ENCODE results near the gene GJB1.

DNA sequence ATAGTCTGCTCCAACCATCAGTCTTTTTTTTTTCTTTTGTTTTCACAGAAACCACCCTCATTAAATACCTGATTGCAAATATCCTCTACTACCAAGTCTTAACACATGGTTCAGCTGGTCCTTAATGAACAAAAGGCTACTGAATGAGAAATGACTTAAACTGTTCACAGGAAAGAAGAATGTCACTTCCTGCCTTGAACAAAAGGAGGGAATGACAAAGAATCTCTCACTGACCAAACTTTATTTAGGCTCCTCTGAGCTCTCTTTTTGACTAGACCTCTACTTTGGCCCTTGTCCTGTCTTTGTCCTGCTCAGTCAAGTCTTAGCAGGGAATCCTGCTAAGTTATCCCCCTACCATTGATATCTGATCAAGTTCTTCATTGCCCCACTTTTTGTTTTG is 31.8 kb upstream of the GJB1 start:
- TF ChIP-seq CTCF (IDR thresholded peaks at IDR 0.05) (no peak), POLR2AphosphoS5 (IDR thresholded peaks at IDR 0.05) (no peak), POLR2A (IDR thresholded peaks at IDR 0.05) (no peak)

Measured in breast epithelium (tissue), 3 donors.